Measurements from ENCODE around the gene MTIF2. TPM values are rescaled to one million over a fixed set of nuclear protein-coding genes. Genes with fewer than 3 reads are reported as not detected.
"Not testable (repeated sequence)": the region's sequence is repeated elsewhere in the genome, so short reads cannot be mapped to it uniquely, and the experiment has no call there.

The MTIF2 gene
- polyA plus RNA-seq, 10 donors = 17.0 to 23.7 (median 21.4) TPM

DNA sequence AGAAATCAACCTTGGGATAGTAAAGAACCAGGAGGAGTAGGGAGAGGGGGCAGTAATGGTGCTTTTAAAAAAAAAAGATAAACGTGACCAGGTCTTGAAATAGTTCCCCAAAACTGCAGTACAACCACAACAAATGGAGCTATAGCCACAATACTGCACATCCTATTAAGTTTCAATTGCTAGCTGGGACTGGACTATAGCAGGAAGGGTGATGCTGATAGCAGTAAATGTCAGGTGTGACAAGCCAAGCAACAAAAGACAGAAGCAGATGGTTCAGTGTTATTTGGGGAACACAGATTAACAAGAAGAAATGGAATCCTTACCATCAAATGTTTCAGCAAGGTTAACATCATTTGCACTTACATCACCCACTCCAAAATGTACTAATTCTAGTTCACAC is 26.4 kb downstream of the MTIF2 start:
- DNase-seq = no peak

DNA sequence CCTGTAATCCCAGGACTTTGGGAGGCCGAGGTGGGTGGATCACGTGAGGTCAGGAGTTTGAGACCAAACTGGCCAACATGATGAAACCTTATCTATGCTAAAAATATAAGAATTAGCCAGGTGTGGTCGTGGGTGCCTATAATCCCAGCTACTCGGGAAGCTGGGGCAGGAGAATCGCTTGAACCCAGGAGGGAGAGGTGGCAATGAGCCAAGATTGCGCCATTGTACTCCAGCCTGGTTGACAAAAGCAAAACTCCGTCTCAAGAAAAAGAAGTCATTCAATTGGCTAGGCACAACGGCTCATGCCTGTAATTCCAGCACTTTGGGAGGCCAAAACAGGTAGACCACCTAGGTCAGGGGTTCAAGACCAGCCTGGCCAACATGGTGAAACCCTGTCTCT is 27.4 kb downstream of the MTIF2 start:
- not testable (repeated sequence) for DNase-seq

DNA sequence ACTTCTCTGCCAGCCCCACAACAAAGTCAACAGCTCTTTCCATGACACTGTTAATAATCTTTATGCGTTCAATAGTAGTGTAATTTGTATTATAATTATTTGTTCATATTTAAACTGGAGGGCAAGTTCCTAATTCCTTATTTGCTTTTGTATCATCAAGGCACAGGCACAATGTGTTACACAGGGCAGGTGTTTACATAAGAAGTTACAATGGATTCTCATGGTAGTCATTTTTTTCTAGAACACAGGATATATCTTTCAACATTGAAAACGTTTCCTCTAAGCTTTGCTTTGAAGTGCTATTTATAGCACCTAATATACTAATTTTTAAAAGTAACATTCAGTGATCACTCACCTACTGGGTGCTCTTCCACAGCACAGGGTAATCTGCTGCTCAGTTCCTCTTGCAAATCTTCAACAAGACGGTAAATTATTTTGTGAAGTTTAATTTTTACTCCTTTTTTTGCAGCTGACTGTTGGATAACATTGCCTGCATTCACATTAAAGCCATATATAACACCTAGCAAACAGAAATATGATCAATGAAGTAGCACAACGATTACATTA is 29.3 kb downstream of the MTIF2 start:
- no peak for DNase-seq

DNA sequence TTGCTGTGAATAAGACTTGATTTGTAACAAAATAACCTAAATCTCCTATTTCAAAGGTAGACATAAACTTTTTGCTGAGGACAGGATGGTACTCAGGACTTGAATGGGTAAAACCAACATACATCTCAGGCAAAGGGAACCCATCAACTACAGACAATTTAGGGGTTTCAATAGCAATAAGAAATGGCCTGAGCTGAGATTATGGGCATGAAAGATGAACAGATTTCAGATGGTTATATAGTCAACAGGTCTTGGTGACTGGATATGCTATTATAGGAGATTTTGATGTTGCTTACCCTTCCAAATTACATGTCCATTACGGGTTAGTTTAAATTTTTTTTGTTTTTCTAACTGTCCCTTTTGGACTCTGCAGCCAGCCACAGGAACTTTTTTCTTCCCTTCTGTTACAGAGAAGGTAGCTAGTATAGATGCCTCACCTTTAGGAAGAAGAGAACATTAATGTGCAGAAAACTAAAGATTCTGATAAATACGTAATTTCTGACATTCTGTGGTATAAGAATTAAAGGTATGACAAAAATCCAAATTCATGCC is 32.0 kb downstream of the MTIF2 start:
- DNase-seq = no peak

DNA sequence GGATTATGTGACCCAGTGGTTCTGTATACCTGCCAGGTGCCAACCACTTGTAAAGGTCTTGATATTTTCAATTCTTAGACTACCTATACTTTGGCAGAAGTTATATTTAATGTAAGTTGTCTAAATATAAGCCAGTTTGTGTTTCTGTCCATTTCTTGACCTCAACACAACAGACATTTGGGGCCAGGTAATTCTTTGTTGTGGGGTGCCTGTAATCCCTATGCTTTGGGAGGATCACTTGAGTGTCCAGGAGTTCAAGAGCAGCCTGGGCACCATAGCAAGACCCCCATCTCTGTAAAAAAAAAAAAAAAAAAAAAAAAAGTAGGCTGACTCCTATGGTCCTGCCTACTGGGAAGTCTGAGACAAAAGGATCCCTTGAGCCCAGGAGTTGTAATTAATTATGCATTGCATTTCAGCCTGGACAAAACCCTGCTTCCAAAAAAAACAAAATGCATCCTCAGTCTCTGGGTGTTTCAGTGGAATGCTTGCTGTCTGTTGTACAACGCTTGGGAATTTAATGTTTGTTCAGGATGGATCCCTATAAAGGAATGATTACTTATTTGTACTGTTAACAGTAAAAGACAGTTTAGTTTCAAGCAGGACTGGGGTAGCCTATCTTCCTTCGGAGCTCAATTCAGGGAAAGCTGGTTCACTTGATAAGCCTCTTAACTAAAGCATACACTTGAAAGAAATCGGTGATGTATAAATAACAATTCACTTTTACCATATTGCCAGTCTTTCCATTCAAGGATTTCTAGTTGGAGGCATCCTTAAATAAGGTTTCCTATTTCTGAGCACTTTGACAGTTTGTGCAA is 33.1 kb downstream of the MTIF2 start:
- no peak for DNase-seq

DNA sequence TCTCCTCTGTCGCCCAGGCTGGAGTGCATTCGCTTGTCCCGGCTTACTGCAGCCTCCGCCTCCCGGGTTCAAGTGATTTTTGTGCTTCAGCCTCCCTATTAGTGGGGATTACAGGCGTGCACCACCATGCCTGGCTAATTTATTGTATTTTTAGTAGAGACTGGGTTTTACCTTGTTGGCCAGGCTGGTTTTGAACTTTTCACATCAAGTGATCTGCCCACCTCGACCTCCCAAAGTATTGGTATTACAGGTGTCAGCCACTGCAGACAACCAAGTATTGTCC is 35.4 kb downstream of the MTIF2 start:
- no peak for DNase-seq

DNA sequence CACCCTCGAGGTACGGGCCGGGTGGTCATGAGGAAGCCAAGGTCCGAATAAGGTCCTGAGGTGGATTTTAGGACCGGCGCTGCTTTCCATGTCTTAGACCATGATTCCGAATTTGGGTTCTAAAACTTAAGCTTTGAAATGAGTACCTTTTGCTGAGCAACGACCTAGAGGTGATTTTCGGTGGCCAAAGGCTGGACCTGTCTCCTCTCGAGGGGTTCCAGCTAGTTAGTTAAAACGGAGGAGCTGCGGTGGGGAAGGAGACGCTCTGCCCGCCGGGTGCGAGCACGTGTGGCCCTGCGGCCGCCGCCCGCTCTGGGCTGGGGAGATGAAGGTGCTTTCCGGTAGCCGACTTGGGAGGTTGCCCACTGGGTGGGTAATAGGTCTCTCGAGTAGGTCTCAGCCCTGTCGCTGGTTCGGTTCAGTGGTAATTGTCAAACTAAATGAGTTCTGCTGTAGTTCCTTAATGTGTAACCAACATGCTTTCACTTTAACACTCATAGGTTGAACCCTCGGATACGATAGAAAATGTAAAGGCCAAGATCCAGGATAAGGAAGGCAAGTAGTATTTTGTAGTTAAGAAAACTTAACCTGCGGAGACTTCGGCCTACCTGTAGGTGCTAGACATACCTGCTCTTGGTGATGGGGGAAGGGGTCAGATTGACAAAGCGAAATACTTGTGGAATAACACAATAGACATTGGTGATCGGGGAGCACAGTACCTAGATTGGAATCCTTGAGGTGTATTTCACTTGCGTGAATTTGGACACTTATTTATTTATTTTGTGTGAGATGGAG is 36.0 kb downstream of the MTIF2 start:
- peak in 2 of 3 donors; percentile 31 to 64 for DNase-seq

DNA sequence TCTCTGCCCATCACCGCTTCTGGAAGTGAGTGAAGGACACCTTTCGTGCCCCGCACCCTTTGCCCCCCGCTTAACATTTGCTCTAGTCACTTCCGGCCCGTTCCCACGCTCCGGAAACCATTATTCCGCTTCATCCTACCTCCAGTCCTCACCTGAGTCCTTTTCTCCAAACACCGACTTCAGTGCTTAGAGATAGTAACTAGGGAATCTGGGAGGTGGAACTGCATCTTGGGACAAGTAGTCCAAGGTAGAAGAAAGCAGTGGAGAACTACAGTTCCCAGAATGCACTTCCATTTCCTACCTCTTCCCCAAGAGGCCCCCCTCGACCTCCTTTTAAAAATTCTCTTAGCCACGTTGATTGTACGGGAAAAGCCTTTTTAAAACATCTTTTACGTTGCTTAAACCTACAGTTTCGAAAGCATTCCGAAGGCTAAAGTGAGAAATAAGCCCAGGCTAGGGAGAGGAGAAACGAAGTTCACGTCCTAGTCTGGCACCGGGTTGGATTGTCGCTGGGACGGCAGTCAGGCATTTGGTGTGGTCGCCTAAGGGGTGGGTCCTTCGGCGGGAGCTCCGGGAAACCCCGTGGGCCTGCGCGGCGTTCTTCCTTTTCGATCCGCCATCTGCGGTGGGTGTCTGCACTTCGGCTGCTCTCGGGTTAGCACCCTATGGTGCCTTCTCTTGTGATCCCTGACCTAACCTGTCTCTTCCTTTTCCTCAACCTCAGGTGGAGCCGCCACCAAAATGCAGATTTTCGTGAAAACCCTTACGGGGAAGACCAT is 36.8 kb downstream of the MTIF2 start, which contains the start of the genes CLHC1 and RPS27A:
CLHC1 (minus strand) TSS at position 210 of the 779 bp plus-strand sequence. CDS start 9,882 bp downstream, outside the sequence.
RPS27A (plus strand) TSS at position 605 of the 779 bp plus-strand sequence; CDS start at position 742, 137 bp downstream.
- DNase-seq = peak; percentile 96 to 98 (median 97)

DNA sequence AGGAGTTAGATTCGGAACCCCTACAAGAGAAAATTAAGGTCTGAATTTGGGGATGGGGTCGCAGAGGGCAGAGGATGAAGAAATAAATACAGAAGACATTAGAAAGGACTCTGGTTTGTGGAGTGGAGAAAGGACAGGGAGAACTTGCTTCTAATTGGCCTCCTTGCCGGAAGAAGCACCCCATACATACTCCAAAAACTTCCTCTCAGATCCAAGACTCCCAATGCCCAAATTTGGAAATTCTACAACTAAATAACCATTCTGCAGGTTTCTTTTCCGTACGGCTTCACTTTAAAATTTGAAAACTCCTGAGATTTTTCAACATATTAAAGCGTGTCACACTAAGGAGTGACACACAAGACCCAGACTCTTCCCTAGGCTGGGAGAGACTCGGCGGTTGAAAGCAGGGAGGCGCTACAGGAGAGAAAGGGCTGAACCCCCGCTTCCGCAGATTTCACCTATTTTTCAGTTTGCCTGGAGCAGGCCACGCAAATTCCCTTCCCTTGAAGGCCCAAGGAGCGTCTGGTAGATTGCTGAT is 37.4 kb downstream of the MTIF2 start:
- peak in 1 of 3 donors; percentile 10 for DNase-seq

DNA sequence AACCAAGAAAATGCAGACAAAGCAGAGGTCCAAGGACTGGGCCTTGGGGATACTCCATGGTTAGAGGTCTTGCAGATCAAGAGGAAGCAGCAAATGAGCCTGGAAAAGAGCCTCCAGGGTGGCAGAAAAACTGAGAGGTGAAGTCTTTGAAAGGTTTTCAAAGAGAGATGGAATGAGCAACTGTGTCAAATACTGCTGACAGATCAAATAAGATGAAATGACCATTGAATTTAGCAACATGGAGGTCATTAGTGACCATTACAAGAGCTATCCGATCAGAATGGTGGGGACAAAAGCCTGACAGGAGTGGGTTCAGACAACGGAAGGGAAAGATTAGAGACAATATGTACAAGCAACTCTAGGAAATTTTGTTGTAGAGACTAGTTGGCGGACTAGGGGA is 38.5 kb downstream of the MTIF2 start:
- no peak for DNase-seq

DNA sequence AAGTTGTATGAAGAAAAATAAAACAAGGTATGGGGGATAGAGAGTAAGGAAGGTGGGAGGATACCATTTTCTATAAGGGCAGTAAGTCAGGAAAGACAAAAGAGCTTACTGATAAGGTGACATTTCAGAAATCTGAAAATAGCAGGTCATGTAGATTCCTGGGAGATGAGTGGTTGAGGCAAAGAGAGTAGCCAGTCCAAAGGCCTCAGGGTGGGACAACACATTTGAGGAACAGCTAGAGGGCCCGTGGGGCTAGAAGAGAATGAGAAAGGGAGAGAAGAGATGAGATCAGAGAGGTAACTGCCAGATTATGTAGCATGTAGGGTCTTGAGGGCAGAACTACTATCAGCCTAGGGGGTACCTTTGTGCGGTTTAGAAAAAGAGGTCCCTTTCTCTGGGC is 39.8 kb downstream of the MTIF2 start:
- DNase-seq = no peak

DNA sequence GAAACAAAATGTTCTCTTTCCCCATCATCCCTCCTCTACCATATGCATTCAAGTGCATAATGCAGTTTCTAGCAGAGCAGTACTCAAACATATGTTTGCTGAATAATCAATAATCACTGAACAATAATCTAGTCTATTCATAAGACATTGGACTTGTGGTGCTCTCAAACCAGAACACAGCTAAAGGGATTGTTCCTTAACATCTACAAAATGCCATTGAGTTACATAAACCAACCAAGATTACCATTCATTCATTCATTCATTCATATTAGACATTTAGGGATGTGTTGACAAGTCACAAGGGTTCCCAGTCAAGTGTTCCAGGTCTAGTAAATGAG is 40.8 kb downstream of the MTIF2 start:
- no peak for DNase-seq

DNA sequence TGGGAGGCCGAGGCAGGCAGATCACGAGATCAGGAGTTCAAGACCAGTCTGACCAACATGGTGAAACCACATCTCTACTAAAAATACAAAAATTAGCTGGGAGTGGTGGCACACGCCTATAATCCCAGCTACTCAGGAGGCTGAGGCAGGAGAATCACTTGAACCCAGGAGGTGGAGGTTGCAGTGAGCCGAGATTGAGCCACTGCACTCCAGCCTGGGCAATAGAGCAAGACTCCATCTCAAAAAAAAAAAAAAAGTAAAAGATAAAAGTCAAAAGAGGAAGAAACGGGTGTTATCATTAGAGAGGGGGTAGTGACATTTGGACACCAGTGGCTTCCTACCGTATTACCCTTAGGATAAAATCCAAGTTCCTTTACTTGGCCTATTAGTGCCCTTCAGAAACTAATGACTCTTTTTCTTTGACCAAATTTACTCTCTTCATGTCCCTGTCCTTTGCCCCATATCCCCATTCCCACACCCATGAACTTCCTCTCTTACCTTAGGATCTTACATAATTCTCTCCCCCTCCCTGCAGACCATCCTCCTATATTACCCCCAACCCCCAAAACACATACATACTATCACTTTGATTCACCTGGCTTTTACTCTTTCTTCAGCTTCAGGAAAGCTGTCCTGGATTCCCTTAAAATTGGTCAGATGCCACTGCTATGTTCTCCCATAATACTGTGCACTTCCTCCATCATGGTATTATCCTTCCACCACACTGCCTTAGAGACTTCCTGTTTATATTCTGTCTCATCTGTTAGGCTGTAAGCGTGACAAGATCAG is 41.4 kb downstream of the MTIF2 start:
- DNase-seq = peak in 1 of 3 donors; percentile 14

DNA sequence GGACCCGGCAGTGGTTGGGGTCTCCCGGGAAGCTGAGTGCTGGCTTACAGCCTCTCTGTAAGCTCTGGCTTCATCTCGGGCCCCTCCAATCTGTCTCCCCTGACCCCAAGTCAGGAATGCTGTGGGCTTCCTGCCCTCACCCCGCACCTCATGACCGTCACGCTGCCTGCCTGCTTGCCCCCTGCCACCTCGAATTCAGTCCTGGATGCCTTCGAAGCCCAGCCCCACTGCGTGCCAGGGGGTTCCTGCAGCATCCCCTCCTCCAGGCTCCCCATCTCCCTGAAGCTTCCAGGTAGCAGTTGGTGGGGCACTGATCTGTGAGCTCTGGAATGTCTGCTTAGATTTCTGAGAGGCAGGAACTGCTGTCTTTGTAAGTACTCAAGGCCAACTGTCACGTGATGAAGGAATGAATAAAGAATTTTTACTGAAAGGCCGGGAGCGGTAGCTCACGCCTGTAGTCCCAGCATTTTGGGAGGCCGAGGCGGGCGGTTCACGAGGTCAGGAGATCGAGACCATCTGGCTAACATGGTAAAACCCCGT is 43.5 kb downstream of the MTIF2 start:
- no peak for DNase-seq

DNA sequence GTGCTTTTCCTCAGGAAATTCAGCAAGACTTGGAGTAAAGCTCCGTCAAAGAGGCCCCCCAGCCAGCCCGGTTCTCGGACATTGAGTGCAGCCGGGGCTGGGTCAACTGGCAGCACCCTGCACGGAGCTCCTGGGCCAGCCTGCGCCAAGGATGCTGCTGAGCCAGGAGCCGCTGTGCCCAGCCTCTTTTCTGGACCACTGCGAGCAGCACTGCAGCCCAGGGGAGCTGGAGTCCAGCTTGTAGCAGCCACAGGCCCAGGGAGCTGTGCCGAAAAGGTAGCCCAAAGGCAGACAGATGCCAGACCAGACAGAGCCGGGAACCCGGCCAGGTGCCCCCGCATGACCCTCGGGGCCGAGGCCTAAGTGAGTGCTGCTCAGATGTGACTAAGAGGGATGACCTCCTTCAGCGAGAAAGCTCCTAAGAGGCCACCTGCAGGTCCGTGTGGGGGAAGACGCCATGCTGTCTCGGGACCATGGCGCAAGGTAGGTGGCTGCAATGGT is 44.2 kb downstream of the MTIF2 start:
- no peak for DNase-seq

DNA sequence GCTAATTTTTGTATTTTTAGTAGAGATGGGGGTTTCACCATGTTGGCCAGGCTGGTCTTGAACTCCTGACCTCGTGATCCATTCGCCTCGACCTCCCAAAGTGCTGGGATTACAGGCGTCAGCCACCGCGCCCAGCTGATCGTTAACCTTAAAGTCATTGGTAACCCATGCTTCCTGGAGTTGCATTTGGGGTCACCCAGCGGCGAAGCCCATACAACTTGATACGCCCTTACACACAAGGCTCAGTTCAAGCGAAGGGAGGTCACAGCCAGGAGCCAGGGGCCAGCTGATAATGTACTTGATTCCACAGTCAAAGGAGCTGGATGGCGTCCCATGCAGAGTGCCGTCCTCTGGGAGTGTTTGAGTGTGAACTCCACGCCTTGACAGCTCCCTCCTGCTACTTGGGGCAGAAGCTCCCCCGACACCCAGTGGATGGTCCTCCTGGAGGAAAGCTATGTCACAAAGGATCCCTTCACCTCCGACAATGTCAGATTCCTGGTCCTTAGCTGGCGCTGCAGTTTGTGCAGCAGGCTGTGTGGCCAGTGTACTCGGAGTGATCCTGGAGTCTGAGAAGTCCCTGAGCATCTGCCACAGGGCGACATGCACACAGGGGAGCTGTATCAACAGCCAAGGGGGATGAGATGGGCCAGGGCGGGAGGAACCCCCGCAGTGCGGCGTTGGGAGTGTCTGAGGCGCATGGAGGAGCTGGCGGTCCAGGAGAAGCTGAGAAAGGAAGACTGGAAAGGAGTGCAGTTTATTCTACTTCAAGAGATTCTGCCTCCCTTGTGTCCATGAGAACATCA is 44.9 kb downstream of the MTIF2 start:
- DNase-seq = peak in 1 of 3 donors; percentile 44

DNA sequence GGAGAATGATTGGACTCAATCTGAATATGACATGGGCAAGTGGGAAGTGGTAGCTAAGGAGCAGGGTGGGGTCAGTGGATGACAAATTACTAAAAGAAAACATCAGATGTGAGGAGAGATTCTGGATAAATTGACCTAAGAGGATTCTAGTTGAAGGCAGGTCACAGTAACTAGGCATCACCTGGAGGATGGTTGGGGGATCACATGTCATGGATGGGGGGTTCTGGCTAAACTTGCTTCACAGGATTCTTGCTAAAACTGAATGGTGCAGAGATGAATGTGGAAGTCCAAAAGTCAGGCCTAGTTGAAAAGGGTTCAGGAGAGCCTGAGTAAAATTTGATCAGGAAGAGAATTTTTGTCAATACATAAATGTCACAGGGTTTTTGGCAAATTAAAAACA is 55.2 kb downstream of the MTIF2 start:
- DNase-seq = no peak

DNA sequence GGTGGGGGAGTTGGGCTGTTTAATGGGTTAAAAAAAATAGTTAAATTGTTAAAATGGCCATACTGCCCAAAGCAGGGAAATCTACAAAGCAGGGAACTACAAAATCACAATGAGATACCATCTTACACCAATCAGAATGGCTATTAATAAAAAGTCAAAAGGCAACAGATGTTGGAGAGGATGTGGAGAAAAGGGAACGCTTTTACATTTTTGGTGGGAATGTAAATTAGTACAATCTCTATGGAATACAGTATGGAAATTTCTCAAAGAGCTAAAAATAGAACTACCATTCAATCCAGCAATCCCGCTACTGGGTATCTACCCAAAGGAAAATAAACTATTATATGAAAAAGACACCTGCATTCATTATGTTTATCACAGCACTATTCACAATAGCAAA is 64.1 kb downstream of the MTIF2 start:
- no peak for DNase-seq

DNA sequence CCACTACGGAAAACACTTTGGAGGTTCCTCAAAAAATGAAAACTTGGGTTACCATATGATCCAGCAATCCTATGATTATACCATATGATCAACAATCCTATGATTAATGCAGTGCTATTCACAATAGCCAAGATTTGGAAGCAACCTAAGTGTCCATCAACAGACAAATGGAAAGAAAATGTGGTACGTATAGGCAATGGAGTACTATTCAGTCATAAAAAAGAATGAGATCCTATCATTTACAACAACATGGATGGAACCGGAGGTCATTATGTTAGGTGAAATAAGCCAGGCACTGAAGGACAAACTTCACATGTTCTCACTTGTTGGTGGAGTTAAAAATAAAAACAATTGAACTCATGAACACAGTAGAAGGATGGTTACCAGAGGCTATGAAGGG is 64.5 kb downstream of the MTIF2 start:
- no peak for DNase-seq
